OCI-LY3 (cell line): Measurements from ENCODE around the gene GTF3C2.

Experiments
- H2AFZ ChIP-seq: fragments of 200-600, 300-600 bp; shearing (Covaris generic); 2 replicates; pipeline ENCODE4 v1.6.0; 2014; ENCODE audit warnings: antibody characterized with exemption, low read depth, low read length
- H3K27ac ChIP-seq: fragments of 200-600, 300-600 bp; sonication (generic); 2 replicates; pipeline ENCODE4 v1.5.1; 2014; ENCODE audit warnings: mild to moderate bottlenecking, low read length, moderate library complexity, mixed read lengths
- H3K27me3 ChIP-seq: fragments of 200-600, 300-600 bp; sonication (generic); 2 replicates; pipeline ENCODE4 v1.6.1; 2014; ENCODE audit warnings: low read depth, low read length, mixed read lengths
- H3K36me3 ChIP-seq: fragments of 200-600, 300-600 bp; sonication (generic); replicated peaks from 2 replicates; pipeline ENCODE3; 2014; ENCODE audit warnings: low read depth, low read length, mixed read lengths
- H3K4me1 ChIP-seq: fragments of 300-600, 200-600 bp; sonication (generic); 2 replicates; pipeline ENCODE4 v1.6.1; 2014; ENCODE audit warnings: low read length, mixed read lengths
- H3K4me2 ChIP-seq: fragments of 200-600, 300-600 bp; sonication (generic); 2 replicates; pipeline ENCODE4 v1.6.1; 2014; ENCODE audit warnings: low read length, mixed read lengths
- H3K4me3 ChIP-seq: fragments of 300-600, 200-600 bp; sonication (generic); 2 replicates; pipeline ENCODE4 v1.5.1; 2014; ENCODE audit warnings: antibody characterized with exemption, mild to moderate bottlenecking, low read length, moderate library complexity
- H3K79me2 ChIP-seq: fragments of 300-600, 200-600 bp; shearing (Covaris generic); 2 replicates; pipeline ENCODE4 v1.6.1; 2014; ENCODE audit warnings: mild to moderate bottlenecking, low read length, mixed read lengths
- H3K9ac ChIP-seq: fragments of 300-600, 200-600 bp; shearing (Covaris generic); 2 replicates; pipeline ENCODE4 v1.6.0; 2014; ENCODE audit warnings: mild to moderate bottlenecking, low read length, moderate library complexity
- H3K9me3 ChIP-seq: fragments of 200-600, 300-600 bp; shearing (Covaris generic); 2 replicates; pipeline ENCODE4 v1.6.1; 2014; ENCODE audit warnings: low read length, mixed read lengths; ENCODE audit not compliant: insufficient read depth
- H4K20me1 ChIP-seq: fragments of 200-600, 300-600 bp; sonication (generic); 2 replicates; pipeline ENCODE4 v1.6.1; 2016; ENCODE audit warnings: low read length, mixed read lengths; ENCODE audit not compliant: insufficient read depth
- EZH2phosphoT487 ChIP-seq: fragments of 200-600 bp; shearing (Covaris generic); IDR thresholded peaks from 2 replicates; pipeline ENCODE4 v1.6.1; 2018; ENCODE audit warnings: antibody characterized with exemption, mixed run types, low read depth
- TF ChIP-seq, protein P1 (sequence below): fragments of 200-600, 300-600 bp; sonication (generic); IDR thresholded peaks from 2 replicates; pipeline ENCODE4 v1.5.1; 2014; ENCODE audit warnings: antibody characterized with exemption, low read length, low read depth

Gene GTF3C2

DNA sequence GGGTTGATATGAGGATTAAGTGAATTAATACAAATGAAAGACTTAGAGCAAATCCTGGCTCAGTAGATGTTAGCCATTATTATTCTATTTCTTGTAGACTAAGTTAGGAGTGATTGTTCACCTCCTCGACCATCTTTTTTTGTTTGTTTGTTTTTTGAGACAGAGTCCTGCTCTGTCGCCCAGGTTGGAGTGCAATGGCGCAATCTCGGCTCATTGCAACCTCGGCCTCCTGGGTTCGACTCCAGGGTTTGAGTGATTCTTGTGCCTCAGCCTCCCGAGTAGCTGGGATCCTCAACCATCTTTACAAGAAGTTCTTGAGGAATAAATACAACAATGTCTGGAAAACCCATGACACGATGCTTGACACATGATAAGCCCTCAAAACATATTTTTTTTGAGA is 61.6 kb downstream of the GTF3C2 start:
- Histone ChIP-seq H3K79me2 (no peaks in the 10 kb centered on the region), H3K36me3 (no peaks in the 10 kb centered on the region), H3K4me3 (no peak overlapping the region), H3K27ac (no peak overlapping the region), H3K9ac (no peak overlapping the region), H3K4me1 (peaks cover 8% of the 10 kb centered on the region), H2AFZ (no peak overlapping the region), H4K20me1 (no peaks in the 10 kb centered on the region), H3K9me3 (no peaks in the 10 kb centered on the region), H3K27me3 (peaks cover 34% of the 10 kb centered on the region), H3K4me2 (no peak overlapping the region)
- TF ChIP-seq EZH2phosphoT487, result no peak
- TF ChIP-seq, protein P1, sequence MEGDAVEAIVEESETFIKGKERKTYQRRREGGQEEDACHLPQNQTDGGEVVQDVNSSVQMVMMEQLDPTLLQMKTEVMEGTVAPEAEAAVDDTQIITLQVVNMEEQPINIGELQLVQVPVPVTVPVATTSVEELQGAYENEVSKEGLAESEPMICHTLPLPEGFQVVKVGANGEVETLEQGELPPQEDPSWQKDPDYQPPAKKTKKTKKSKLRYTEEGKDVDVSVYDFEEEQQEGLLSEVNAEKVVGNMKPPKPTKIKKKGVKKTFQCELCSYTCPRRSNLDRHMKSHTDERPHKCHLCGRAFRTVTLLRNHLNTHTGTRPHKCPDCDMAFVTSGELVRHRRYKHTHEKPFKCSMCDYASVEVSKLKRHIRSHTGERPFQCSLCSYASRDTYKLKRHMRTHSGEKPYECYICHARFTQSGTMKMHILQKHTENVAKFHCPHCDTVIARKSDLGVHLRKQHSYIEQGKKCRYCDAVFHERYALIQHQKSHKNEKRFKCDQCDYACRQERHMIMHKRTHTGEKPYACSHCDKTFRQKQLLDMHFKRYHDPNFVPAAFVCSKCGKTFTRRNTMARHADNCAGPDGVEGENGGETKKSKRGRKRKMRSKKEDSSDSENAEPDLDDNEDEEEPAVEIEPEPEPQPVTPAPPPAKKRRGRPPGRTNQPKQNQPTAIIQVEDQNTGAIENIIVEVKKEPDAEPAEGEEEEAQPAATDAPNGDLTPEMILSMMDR, result no peak

DNA sequence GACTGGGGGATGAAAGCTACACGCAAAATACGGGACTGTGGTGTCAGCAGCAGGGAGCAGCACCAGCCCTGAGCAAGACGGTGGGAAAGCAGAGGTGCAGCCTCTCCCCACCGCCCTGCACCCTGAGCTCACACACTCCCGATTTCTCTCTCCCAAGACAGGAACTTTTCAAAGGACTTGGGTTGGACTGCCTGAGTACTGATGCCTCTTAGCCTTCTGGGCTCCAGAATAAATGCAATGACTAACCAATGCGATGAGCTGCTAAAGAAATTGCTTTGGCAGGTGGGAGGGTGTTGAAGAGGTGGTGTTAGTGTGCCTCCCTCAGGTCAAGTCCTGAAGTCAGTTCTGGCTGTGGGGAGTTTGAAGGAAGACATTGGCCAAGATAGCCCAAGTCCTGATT is 64.7 kb downstream of the GTF3C2 start:
- no peaks in the 10 kb centered on the region for H3K79me2 ChIP-seq
- peaks cover 8% of the 10 kb centered on the region for H3K4me1 ChIP-seq
- no peak overlapping the region for H3K4me3 ChIP-seq
- H2AFZ ChIP-seq, result no peak overlapping the region
- H3K4me2 ChIP-seq, result no peak overlapping the region
- H4K20me1 ChIP-seq, result no peaks in the 10 kb centered on the region
- no peak for TF ChIP-seq EZH2phosphoT487
- TF ChIP-seq, protein P1, result peak; percentile 34
- no peak overlapping the region for H3K9ac ChIP-seq
- H3K27ac ChIP-seq, result no peak overlapping the region
- H3K36me3 ChIP-seq, result no peaks in the 10 kb centered on the region
- H3K27me3 ChIP-seq, result peaks cover 48% of the 10 kb centered on the region
- H3K9me3 ChIP-seq, result no peaks in the 10 kb centered on the region

DNA sequence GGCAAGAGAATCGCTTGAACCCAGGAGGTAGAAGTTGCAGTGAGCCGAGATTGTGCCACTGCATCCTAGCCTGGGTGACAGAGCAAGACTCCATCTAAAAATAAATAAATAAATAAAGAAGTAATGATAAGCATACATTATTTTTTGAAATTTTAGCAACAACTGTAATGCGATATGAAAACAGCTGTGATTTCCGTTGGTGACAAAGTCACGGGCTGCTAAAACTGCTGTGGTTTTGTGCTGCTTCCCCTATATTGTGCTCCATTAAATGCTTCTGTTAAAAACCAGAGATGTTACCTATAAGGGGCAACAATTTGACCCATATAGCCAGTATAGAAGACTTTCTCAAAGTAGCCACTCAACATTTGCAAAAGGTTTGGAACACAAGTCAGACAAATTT is 66.0 kb downstream of the GTF3C2 start:
- H3K4me1 ChIP-seq, result peaks cover 8% of the 10 kb centered on the region
- no peak overlapping the region for H2AFZ ChIP-seq
- peaks cover 42% of the 10 kb centered on the region for H3K27me3 ChIP-seq
- H3K36me3 ChIP-seq, result no peaks in the 10 kb centered on the region
- TF ChIP-seq EZH2phosphoT487, result no peak
- TF ChIP-seq, protein P1, result no peak
- no peak overlapping the region for H3K4me3 ChIP-seq
- no peak overlapping the region for H3K27ac ChIP-seq
- H3K9ac ChIP-seq, result no peak overlapping the region
- H3K79me2 ChIP-seq, result no peaks in the 10 kb centered on the region
- no peak overlapping the region for H3K4me2 ChIP-seq
- no peaks in the 10 kb centered on the region for H4K20me1 ChIP-seq
- H3K9me3 ChIP-seq, result no peaks in the 10 kb centered on the region

DNA sequence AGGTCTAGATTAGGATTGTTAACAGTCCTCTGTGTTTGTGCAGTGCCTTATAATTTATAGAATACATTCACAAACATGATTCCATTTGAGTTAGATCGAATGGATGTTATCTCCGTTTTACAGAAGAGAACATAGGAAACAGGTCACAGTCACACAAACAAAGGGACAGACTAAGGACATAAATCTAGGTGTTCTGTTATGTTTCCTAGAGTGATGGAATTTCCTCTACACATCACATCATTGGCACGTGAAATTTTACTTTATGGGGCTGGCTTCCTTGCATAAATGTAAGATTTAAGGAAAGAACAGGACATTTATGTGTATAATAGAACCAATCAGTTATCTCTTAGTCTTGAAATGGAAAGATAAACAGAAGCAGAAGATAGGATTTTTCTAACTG is 68.0 kb downstream of the GTF3C2 start:
- Histone ChIP-seq H3K4me3 (no peak overlapping the region), H3K27me3 (peaks cover 42% of the 10 kb centered on the region), H3K9me3 (no peaks in the 10 kb centered on the region), H3K27ac (no peak overlapping the region), H3K79me2 (no peaks in the 10 kb centered on the region), H4K20me1 (no peaks in the 10 kb centered on the region), H3K36me3 (no peaks in the 10 kb centered on the region), H3K4me2 (no peak overlapping the region), H3K9ac (no peak overlapping the region), H2AFZ (no peak overlapping the region), H3K4me1 (peaks cover 1% of the 10 kb centered on the region; the same call in 1 of the 2 replicates)
- TF ChIP-seq, protein P1, result no peak
- TF ChIP-seq EZH2phosphoT487, result no peak
